ENCODE measurements around the gene EYS.

DNA sequence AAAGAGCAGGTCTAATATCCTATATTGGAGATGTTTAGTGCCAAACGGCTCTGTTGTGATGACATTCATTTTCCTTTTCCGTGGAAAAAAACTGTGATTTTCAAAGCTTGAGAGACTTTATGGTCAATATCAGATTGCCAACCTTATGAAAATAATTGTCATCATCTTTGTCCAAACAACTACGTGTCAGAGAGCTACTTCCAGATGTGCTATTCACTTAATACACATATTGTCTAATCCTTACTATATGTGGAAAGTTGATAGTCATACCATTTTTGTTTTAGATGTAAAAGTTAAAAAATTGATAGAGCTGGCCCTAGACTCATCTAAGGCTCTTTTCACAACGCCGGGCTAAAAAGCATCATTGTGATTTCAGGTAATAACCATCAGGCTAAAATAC lies 1521.4 kb downstream of the EYS start:
- TF ChIP-seq YY1 (IDR thresholded peaks at IDR 0.05; ENCODE audit: insufficient read depth, insufficient read length), result no peak
- TF ChIP-seq ZNF274 (IDR thresholded peaks at IDR 0.05; ENCODE audit: low read depth, low read length), result no peak
